HCT116 (cell line): ENCODE measurements around the gene EFCAB8. TPM values are rescaled to one million over a fixed set of nuclear protein-coding genes. Genes with fewer than 3 reads are reported as not detected.

Experiments used
- ATAC-seq: fragments of 200-7000 bp; cut with Tn5 transposase; 2 replicates; pipeline ENCODE4 v1.9.1; 2020; ENCODE audit warnings: mild to moderate bottlenecking, moderate library complexity
- BruUV-seq: library from RNA; stranded (reverse); fragments of 400-500 nt; replicated peaks from 2 replicates; lab custom pipeline; 2021; lab: Mats Ljungman, UMichigan
- CTCF ChIA-PET: fragments of 300-600 bp; sonication (Branson Sonifier 250); formaldehyde crosslinking; loops from one replicate; lab custom pipeline; 2021; ENCODE audit warnings: antibody characterized with exemption; lab: Charles Lee
- POLR2A ChIA-PET: fragments of 300-600, 350-600 bp; sonication (Branson Sonifier 250); formaldehyde crosslinking; loops from one replicate; lab custom pipeline; 2021; ENCODE audit warnings: antibody characterized with exemption; lab: Charles Lee
- RAD21 ChIA-PET, 2 experiments: fragments of 300-600 bp; sonication (Branson Sonifier 250); formaldehyde crosslinking; loops; one replicate each; lab custom pipeline; 2023; ENCODE audit warnings: low total read pairs in 2 of 2; ENCODE audit not compliant: uncharacterized antibody in 2 of 2, unreplicated experiment in 2 of 2, low non-redundant PET in 1 of 2; lab: Charles Lee
- DNase-seq: peaks from one replicate; pipeline ENCODE4 v3.0.0-alpha.2; 2010; ENCODE audit warnings: low read depth, low spot score
- H2AFZ ChIP-seq: fragments of 200-600 bp; shearing (Covaris generic), sonication (generic); 2 replicates; pipeline ENCODE4 v1.6.1; 2017; ENCODE audit warnings: low read depth, mixed run types, mixed read lengths, antibody characterized with exemption, low read length; ENCODE audit not compliant: poor library complexity, severe bottlenecking
- H3K27ac ChIP-seq: 2 replicates; pipeline ENCODE4 v1.5.1; 2012; ENCODE audit warnings: low read depth, low read length
- H3K27me3 ChIP-seq: fragments of 200-600 bp; sonication (generic); 2 replicates; pipeline ENCODE4 v1.6.1; 2016; ENCODE audit warnings: mixed run types, low read length, mixed read lengths; ENCODE audit not compliant: insufficient read depth
- H3K36me3 ChIP-seq, 2 experiments: fragments of 200-500 bp in 1 of 2; fragments of 200-600 bp in 1 of 2; sonication (Bioruptor generic) in 1 of 2; sonication (generic) in 1 of 2; 2 replicates each; pipeline versions ENCODE4 v1.5.1 to v1.6.1; 2014 to 2016; ENCODE audit warnings: low read length in 2 of 2, inconsistent platforms in 1 of 2, mixed read lengths in 1 of 2, mixed run types in 1 of 2; ENCODE audit not compliant: insufficient read depth in 2 of 2, control insufficient read depth in 1 of 2
- H3K4me1 ChIP-seq, 2 experiments: fragments of 200-600 bp in 1 of 2; sonication (generic) in 1 of 2; 2 replicates each; pipeline versions ENCODE4 v1.5.1 to v1.6.1; 2012 to 2017; ENCODE audit warnings: low read length in 2 of 2, inconsistent platforms in 1 of 2, mild to moderate bottlenecking in 1 of 2, mixed read lengths in 1 of 2, mixed run types in 1 of 2, moderate library complexity in 1 of 2; ENCODE audit not compliant: insufficient read depth in 2 of 2, control insufficient read depth in 1 of 2
- H3K4me2 ChIP-seq: fragments of 200-600 bp; sonication (generic); 2 replicates; pipeline ENCODE4 v1.6.1; 2017; ENCODE audit warnings: mixed run types, low read length, mixed read lengths
- H3K4me3 ChIP-seq, 2 experiments: fragments of 200-600 bp in 1 of 2; sonication (generic) in 1 of 2; replicated peaks in 1 of 2; 2 replicates each; pipeline ENCODE4 v1.5.1; 2011 to 2016; ENCODE audit warnings: low read length in 2 of 2, control low read depth in 1 of 2, low read depth in 1 of 2, mild to moderate bottlenecking in 1 of 2, mixed read lengths in 1 of 2, mixed run types in 1 of 2
- H3K79me2 ChIP-seq: fragments of 200-600 bp; sonication (generic); 2 replicates; pipeline ENCODE4 v1.6.1; 2017; ENCODE audit warnings: mild to moderate bottlenecking, mixed run types, low read length, moderate library complexity, mixed read lengths; ENCODE audit not compliant: insufficient read depth
- H3K9ac ChIP-seq: fragments of 200-600 bp; sonication (generic); 2 replicates; pipeline ENCODE4 v1.6.1; 2016; ENCODE audit warnings: low read length, mixed read lengths
- H3K9me2 ChIP-seq: fragments of 200-600 bp; sonication (generic), shearing (Covaris generic); 2 replicates; pipeline ENCODE4 v1.6.1; 2017; ENCODE audit warnings: mixed run types, mild to moderate bottlenecking, moderate library complexity; ENCODE audit not compliant: insufficient read depth
- H3K9me3 ChIP-seq, 2 experiments: fragments of 200-500 bp in 1 of 2; fragments of 200-600 bp in 1 of 2; sonication (Bioruptor generic) in 1 of 2; sonication (generic) in 1 of 2; 2 replicates each; pipeline ENCODE4 v1.6.1; 2014 to 2017; ENCODE audit warnings: low read length in 2 of 2, mixed read lengths in 2 of 2, inconsistent platforms in 1 of 2, low read depth in 1 of 2, mild to moderate bottlenecking in 1 of 2, mixed run types in 1 of 2, moderate library complexity in 1 of 2; ENCODE audit not compliant: control insufficient read depth in 1 of 2, insufficient read depth in 1 of 2
- H4K20me1 ChIP-seq: fragments of 200-600 bp; sonication (generic), shearing (Covaris generic); 2 replicates; pipeline ENCODE4 v1.6.1; 2017; ENCODE audit warnings: mixed run types, mild to moderate bottlenecking, moderate library complexity; ENCODE audit not compliant: insufficient read depth
- ATF3 ChIP-seq: IDR thresholded peaks from 2 replicates; pipeline ENCODE4 v1.6.1; 2012
- EGR1 ChIP-seq: IDR thresholded peaks from 2 replicates; pipeline ENCODE4 v1.6.1; 2012; ENCODE audit warnings: low read depth
- ELF1 ChIP-seq: IDR thresholded peaks from 2 replicates; pipeline ENCODE4 v1.6.1; 2012; ENCODE audit warnings: low read depth, borderline replicate concordance
- EZH2phosphoT487 ChIP-seq: fragments of 200-600 bp; IDR thresholded peaks from 2 replicates; pipeline ENCODE4 v1.6.1; 2018; ENCODE audit warnings: antibody characterized with exemption, borderline replicate concordance
- POLR2A ChIP-seq: IDR thresholded peaks from 2 replicates; pipeline ENCODE4 v1.7.0; 2011; ENCODE audit warnings: borderline replicate concordance; ENCODE audit not compliant: insufficient read depth, insufficient read length; ENCODE audit errors: extremely low read depth
- REST ChIP-seq: IDR thresholded peaks from 2 replicates; pipeline ENCODE4 v1.6.1; 2012; ENCODE audit warnings: low read depth
- SP1 ChIP-seq: IDR thresholded peaks from 2 replicates; pipeline ENCODE4 v1.6.1; 2012; ENCODE audit warnings: low read depth
- SRF ChIP-seq: IDR thresholded peaks from 2 replicates; pipeline ENCODE4 v1.6.1; 2012; ENCODE audit warnings: low read depth
- ZBTB33 ChIP-seq: IDR thresholded peaks from 2 replicates; pipeline ENCODE4 v1.6.1; 2011; ENCODE audit warnings: mild to moderate bottlenecking, low read length, moderate library complexity; ENCODE audit not compliant: insufficient replicate concordance; ENCODE audit errors: extremely low read depth
- ZNF274 ChIP-seq: fragments of 200-500 bp; sonication (Bioruptor generic); IDR thresholded peaks from 2 replicates; pipeline ENCODE4 v1.6.1; 2014; ENCODE audit warnings: mild to moderate bottlenecking, low read depth, low read length, inconsistent platforms
- intact Hi-C: fragments of 100-400 bp; cut with micrococcal nuclease; formaldehyde crosslinking; loops from 2 replicates; pipeline ENCODE4 v1.10.0; 2022
- total RNA-seq: library from RNA; stranded (reverse); gene quantifications from one replicate; pipeline ENCODE4 v1.2.1, GENCODE V29; 2021; ENCODE audit not compliant: unreplicated experiment

The EFCAB8 gene
- total RNA-seq, 1 experiment from 2014 or later, result 0.42 TPM

- no peak for TF ChIP-seq ATF3
- TF ChIP-seq POLR2A, result no peak
- TF ChIP-seq EZH2phosphoT487, result no peak
- no peak for TF ChIP-seq REST
- no peak for TF ChIP-seq ELF1
- no peak for TF ChIP-seq SRF
These were observed 107.7 kb downstream of the EFCAB8 start (continued) for GRCh38 chr20:32966382-32966781.

GRCh38 chr20:32966881-32967781 lies 108.4 kb downstream of the EFCAB8 start:
- TF ChIP-seq SP1 (no peak), ZBTB33 (no peak), POLR2A (no peak), EGR1 (no peak), ZNF274 (no peak), REST (no peak)
- no peak for ATAC-seq
- no peaks in the 10 kb centered on the region for H3K4me1 ChIP-seq
- no peaks in the 10 kb centered on the region for H4K20me1 ChIP-seq
- no TSS peak for BruUV-seq
- DNase-seq, result no peak
- H3K36me3 ChIP-seq, result no peaks in the 10 kb centered on the region
- ChIA-PET RAD21 (no interaction called here), CTCF (no interaction called here), POLR2A (no interaction called here)
- H3K4me3 ChIP-seq, result no peak overlapping the region
- H3K27me3 ChIP-seq, result no peaks in the 10 kb centered on the region
- H3K9ac ChIP-seq, result no peak overlapping the region
- H3K79me2 ChIP-seq, result no peaks in the 10 kb centered on the region
- H2AFZ ChIP-seq, result no peak overlapping the region
- no peak overlapping the region for H3K4me2 ChIP-seq
- intact Hi-C loops, result no loop called here
- H3K9me3 ChIP-seq, result no peaks in the 10 kb centered on the region
- no peaks in the 10 kb centered on the region for H3K9me2 ChIP-seq
- H3K27ac ChIP-seq, result no peak overlapping the region
